HG03378 (cell line): Measurements from ENCODE around the gene RBX1.
"Not testable (repeated sequence)": the region's sequence is repeated elsewhere in the genome, so short reads cannot be mapped to it uniquely, and the experiment has no call there.

Experiments used
- ATAC-seq: cut with Tn5 transposase; IDR thresholded peaks from one replicate; pipeline ENCODE4 v1.9.1; 2021; ENCODE audit warnings: mild to moderate bottlenecking, moderate library complexity; ENCODE audit not compliant: unreplicated experiment

RBX1 gene

GRCh38 chr22:40967111-40967760 lies 16.1 kb downstream of the RBX1 start:
- ATAC-seq, result no peak

GRCh38 chr22:40972587-40972986 lies 21.4 kb downstream of the RBX1 start:
- no peak for ATAC-seq

GRCh38 chr22:40973144-40973543 lies 22.0 kb downstream of the RBX1 start:
- no peak for ATAC-seq

GRCh38 chr22:40975366-40975765 lies 24.2 kb downstream of the RBX1 start:
- no peak for ATAC-seq

- ATAC-seq, result no peak
Observed at GRCh38 chr22:40976866-40977700, 25.9 kb downstream of the RBX1 start.

GRCh38 chr22:40979198-40979597 lies 28.0 kb downstream of the RBX1 start:
- ATAC-seq, result no peak

- ATAC-seq, result no peak
Observed at GRCh38 chr22:40979871-40980270, 28.7 kb downstream of the RBX1 start.

GRCh38 chr22:40982482-40983385 lies 31.6 kb downstream of the RBX1 start:
- no peak for ATAC-seq

GRCh38 chr22:40991298-40991697 lies 40.1 kb downstream of the RBX1 start:
- ATAC-seq, result no peak

GRCh38 chr22:40995821-40996220 lies 44.6 kb downstream of the RBX1 start:
- no peak for ATAC-seq

- no peak for ATAC-seq
Observed at GRCh38 chr22:40997520-40997919, 46.3 kb downstream of the RBX1 start.

- ATAC-seq, result no peak
Observed at GRCh38 chr22:41000040-41000565, 48.9 kb downstream of the RBX1 start.

- no peak for ATAC-seq
Observed at GRCh38 chr22:41000941-41001721, 50.0 kb downstream of the RBX1 start.

GRCh38 chr22:41001722-41002122 lies 50.5 kb downstream of the RBX1 start:
- ATAC-seq, result no peak

- ATAC-seq, result not testable (repeated sequence)
Observed at GRCh38 chr22:41002386-41002785, 51.2 kb downstream of the RBX1 start.

GRCh38 chr22:41003066-41003465 lies 51.9 kb downstream of the RBX1 start:
- no peak for ATAC-seq

GRCh38 chr22:41003976-41004375 lies 52.8 kb downstream of the RBX1 start:
- ATAC-seq, result no peak

GRCh38 chr22:41009222-41009948 lies 58.2 kb downstream of the RBX1 start:
- no peak for ATAC-seq

GRCh38 chr22:41015003-41015402 lies 63.8 kb downstream of the RBX1 start:
- ATAC-seq, result no peak
